Neural cell (in vitro differentiated cells): Measurements from ENCODE around the gene PRKCZ. TPM values are rescaled to one million over a fixed set of nuclear protein-coding genes. Genes with fewer than 3 reads are reported as not detected.

Source experiments
- H2AFZ ChIP-seq: fragments of 200-600, 300-800 bp; sonication (generic), shearing (Covaris generic); 2 replicates; pipeline ENCODE4 v1.6.0; 2014; ENCODE audit warnings: low read depth, mild to moderate bottlenecking, antibody characterized with exemption, low read length, moderate library complexity
- H3F3A ChIP-seq: fragments of 200-600 bp; shearing (Covaris generic); 2 replicates; pipeline ENCODE4 v1.6.1; 2016; ENCODE audit warnings: mild to moderate bottlenecking, moderate library complexity, mixed read lengths, antibody characterized with exemption, low read length; ENCODE audit not compliant: insufficient read depth, poor library complexity, severe bottlenecking
- H3K27ac ChIP-seq: fragments of 200-600, 300-800 bp; sonication (generic), shearing (Covaris generic); 2 replicates; pipeline ENCODE4 v1.5.1; 2014; ENCODE audit warnings: mild to moderate bottlenecking, low read length, moderate library complexity
- H3K27me3 ChIP-seq: fragments of 300-800, 200-600 bp; sonication (generic), shearing (Covaris generic); 2 replicates; pipeline ENCODE4 v1.6.0; 2014; ENCODE audit warnings: mild to moderate bottlenecking, low read depth, low read length, moderate library complexity; ENCODE audit not compliant: insufficient read depth
- H3K36me3 ChIP-seq: fragments of 300-800, 200-600 bp; sonication (generic), shearing (Covaris generic); 2 replicates; pipeline ENCODE4 v1.5.1; 2014; ENCODE audit warnings: mild to moderate bottlenecking, antibody characterized with exemption, low read length, moderate library complexity; ENCODE audit not compliant: insufficient read depth
- H3K4me2 ChIP-seq: fragments of 300-800, 200-600 bp; sonication (generic), shearing (Covaris generic); 2 replicates; pipeline ENCODE4 v1.6.0; 2014; ENCODE audit warnings: mild to moderate bottlenecking, low read length
- H3K4me3 ChIP-seq: fragments of 300-800, 200-600 bp; sonication (generic), shearing (Covaris generic); 2 replicates; pipeline ENCODE4 v1.5.1; 2014; ENCODE audit warnings: mild to moderate bottlenecking, low read length, moderate library complexity
- H3K79me2 ChIP-seq: fragments of 200-600 bp; shearing (Covaris generic); replicated peaks from 2 replicates; pipeline ENCODE4 v1.6.0; 2014; ENCODE audit warnings: mild to moderate bottlenecking, low read length, moderate library complexity; ENCODE audit not compliant: insufficient read depth
- H3K9ac ChIP-seq: fragments of 300-800, 200-600 bp; sonication (generic), shearing (Covaris generic); 2 replicates; pipeline ENCODE4 v1.6.1; 2016; ENCODE audit warnings: mild to moderate bottlenecking, low read length, mixed read lengths
- H3K9me2 ChIP-seq: fragments of 200-600 bp; shearing (Covaris generic); 2 replicates; pipeline ENCODE4 v1.6.1; 2016; ENCODE audit warnings: mild to moderate bottlenecking, low read length, mixed read lengths; ENCODE audit not compliant: insufficient read depth
- H3K9me3 ChIP-seq: fragments of 200-600, 300-800 bp; sonication (generic), shearing (Covaris generic); 2 replicates; pipeline ENCODE4 v1.6.1; 2016; ENCODE audit warnings: mild to moderate bottlenecking, mixed run types, low read length, moderate library complexity, mixed read lengths
- H4K20me1 ChIP-seq: fragments of 200-600 bp; shearing (Covaris generic); 2 replicates; pipeline ENCODE4 v1.6.1; 2016; ENCODE audit warnings: mild to moderate bottlenecking, mixed run types; ENCODE audit not compliant: insufficient read depth
- EP300 ChIP-seq: fragments of 450-650 bp; conservative IDR thresholded peaks from 2 replicates; pipeline ENCODE4 v1.6.1; 2014; ENCODE audit warnings: antibody characterized with exemption, mild to moderate bottlenecking, moderate library complexity; ENCODE audit not compliant: poor library complexity, severe bottlenecking
- EZH2 ChIP-seq: fragments of 200-600, 300-800 bp; shearing (Covaris generic), sonication (generic); IDR thresholded peaks from 2 replicates; pipeline ENCODE4 v1.6.1; 2014; ENCODE audit warnings: antibody characterized with exemption, low read length, borderline replicate concordance, mild to moderate bottlenecking; ENCODE audit not compliant: insufficient read depth, poor library complexity, severe bottlenecking
- MXI1 ChIP-seq: fragments of 450-650 bp; conservative IDR thresholded peaks from 2 replicates; pipeline ENCODE4 v1.6.1; 2014; ENCODE audit warnings: antibody characterized with exemption, mild to moderate bottlenecking; ENCODE audit not compliant: poor library complexity, severe bottlenecking
- POLR2AphosphoS5 ChIP-seq: IDR thresholded peaks from 2 replicates; pipeline ENCODE4 v1.6.1; 2012
- RAD21 ChIP-seq: fragments of 450-650 bp; conservative IDR thresholded peaks from 2 replicates; pipeline ENCODE4 v1.6.1; 2014; ENCODE audit warnings: antibody characterized with exemption, mild to moderate bottlenecking, moderate library complexity
- SMC3 ChIP-seq: fragments of 450-650 bp; conservative IDR thresholded peaks from 2 replicates; pipeline ENCODE4 v1.6.1; 2014; ENCODE audit warnings: antibody characterized with exemption, mild to moderate bottlenecking, moderate library complexity; ENCODE audit not compliant: poor library complexity
- TAF1 ChIP-seq: IDR thresholded peaks from 2 replicates; pipeline ENCODE4 v1.6.1; 2012; ENCODE audit warnings: low read depth
- polyA plus RNA-seq: library from polyadenylated mRNA; depleted of rRNA; stranded (reverse); fragments of >200 nt; gene quantifications from 2 replicates; pipeline ENCODE4 v1.2.3, GENCODE V29; 2014
- TF ChIP-seq, protein P1 (sequence below): fragments of 450-650 bp; IDR thresholded peaks from 2 replicates; pipeline ENCODE4 v1.5.1; 2014; ENCODE audit warnings: antibody characterized with exemption, mild to moderate bottlenecking, moderate library complexity; ENCODE audit not compliant: poor library complexity, severe bottlenecking
- TF ChIP-seq, protein P2 (sequence below): IDR thresholded peaks from 2 replicates; pipeline ENCODE4 v1.6.1; 2012; ENCODE audit warnings: borderline replicate concordance

Gene PRKCZ
- polyA plus RNA-seq, 1 donor from 2014 or later: 54.9 TPM

DNA sequence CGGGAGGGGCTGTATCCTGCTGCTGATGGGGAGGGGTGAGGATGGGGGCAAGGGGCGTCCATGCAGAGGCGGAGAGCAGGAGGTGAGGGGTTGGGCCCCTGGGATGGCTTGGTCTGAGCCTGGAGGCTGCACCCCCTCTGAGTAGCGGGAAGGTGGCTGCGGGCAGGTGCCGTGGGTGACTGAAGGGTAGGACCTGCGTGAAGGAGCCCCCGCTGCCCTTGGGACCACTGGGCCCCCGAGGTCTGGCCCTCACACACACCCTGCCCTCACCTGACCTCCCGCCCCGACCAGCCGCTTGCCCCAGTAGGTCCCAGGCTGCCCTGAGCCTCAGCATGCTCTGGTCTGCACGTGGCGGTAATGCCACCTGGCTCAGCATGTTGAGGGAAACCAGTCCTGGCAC is 165.1 kb downstream of the PRKCZ start:
- Histone ChIP-seq H3K9me2 (no peaks in the 10 kb centered on the region), H3K4me2 (no peak overlapping the region), H3K27ac (no peak overlapping the region), H3K9me3 (no peaks in the 10 kb centered on the region), H2AFZ (no peak overlapping the region), H4K20me1 (no peaks in the 10 kb centered on the region), H3F3A (no peaks in the 10 kb centered on the region), H3K27me3 (no peaks in the 10 kb centered on the region), H3K36me3 (no peaks in the 10 kb centered on the region), H3K4me3 (no peak overlapping the region), H3K9ac (no peak overlapping the region), H3K79me2 (no peaks in the 10 kb centered on the region)
- no peak for TF ChIP-seq SMC3

DNA sequence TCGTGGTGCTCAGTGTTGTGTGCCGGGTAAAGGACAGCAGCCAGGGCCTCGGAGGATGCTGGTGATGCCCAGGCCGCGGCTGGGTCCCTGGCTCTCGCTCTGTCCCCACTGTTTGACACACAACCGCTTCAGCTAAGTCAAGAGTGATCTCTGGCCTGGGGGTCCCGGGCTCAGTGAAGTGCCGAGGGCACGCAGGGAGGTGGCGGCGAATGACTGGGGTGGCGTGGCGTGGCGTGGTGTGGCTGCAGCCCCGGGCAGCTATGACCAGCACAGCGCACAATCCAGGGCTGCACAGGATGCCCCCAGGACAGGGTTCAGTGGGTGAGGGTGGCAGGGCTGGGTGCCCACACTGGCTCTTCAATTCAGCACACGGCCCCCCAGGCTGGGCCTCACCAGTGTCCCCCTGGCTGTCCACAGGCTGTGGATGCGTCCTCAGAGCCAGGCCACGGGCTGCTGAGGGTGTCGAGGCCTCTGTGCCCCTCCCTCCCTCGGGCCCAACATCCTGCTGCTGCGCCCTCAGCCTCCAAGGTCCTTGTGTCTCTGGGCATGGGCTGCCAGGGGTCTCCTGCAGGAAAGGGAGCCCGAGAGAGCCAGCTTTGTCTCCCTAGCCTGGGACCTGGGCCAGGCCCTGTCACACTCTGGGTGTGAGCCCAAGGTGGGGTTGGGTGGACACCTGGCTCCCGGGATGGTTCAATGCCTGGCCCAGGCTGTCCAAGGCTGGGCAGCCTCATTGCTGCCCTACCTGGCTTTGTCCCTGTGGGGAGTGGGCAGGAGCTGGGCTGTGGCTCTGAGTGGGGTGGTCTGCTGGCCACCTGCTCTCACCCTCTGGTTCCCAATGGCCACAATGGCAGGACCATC is 165.9 kb downstream of the PRKCZ start:
- Histone ChIP-seq H3K27me3 (no peaks in the 10 kb centered on the region), H3K4me2 (no peak overlapping the region), H3K36me3 (no peaks in the 10 kb centered on the region), H3K27ac (no peak overlapping the region), H4K20me1 (no peaks in the 10 kb centered on the region), H3K9ac (no peak overlapping the region), H3K9me3 (no peaks in the 10 kb centered on the region), H3K4me3 (no peak overlapping the region), H2AFZ (no peak overlapping the region), H3F3A (no peaks in the 10 kb centered on the region), H3K79me2 (no peaks in the 10 kb centered on the region), H3K9me2 (no peaks in the 10 kb centered on the region)
- TF ChIP-seq MXI1 (no peak), RAD21 (no peak), TAF1 (no peak), EZH2 (no peak), EP300 (no peak), POLR2AphosphoS5 (no peak), SMC3 (no peak)
- TF ChIP-seq, protein P1, sequence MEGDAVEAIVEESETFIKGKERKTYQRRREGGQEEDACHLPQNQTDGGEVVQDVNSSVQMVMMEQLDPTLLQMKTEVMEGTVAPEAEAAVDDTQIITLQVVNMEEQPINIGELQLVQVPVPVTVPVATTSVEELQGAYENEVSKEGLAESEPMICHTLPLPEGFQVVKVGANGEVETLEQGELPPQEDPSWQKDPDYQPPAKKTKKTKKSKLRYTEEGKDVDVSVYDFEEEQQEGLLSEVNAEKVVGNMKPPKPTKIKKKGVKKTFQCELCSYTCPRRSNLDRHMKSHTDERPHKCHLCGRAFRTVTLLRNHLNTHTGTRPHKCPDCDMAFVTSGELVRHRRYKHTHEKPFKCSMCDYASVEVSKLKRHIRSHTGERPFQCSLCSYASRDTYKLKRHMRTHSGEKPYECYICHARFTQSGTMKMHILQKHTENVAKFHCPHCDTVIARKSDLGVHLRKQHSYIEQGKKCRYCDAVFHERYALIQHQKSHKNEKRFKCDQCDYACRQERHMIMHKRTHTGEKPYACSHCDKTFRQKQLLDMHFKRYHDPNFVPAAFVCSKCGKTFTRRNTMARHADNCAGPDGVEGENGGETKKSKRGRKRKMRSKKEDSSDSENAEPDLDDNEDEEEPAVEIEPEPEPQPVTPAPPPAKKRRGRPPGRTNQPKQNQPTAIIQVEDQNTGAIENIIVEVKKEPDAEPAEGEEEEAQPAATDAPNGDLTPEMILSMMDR: no peak
- TF ChIP-seq, protein P2, sequence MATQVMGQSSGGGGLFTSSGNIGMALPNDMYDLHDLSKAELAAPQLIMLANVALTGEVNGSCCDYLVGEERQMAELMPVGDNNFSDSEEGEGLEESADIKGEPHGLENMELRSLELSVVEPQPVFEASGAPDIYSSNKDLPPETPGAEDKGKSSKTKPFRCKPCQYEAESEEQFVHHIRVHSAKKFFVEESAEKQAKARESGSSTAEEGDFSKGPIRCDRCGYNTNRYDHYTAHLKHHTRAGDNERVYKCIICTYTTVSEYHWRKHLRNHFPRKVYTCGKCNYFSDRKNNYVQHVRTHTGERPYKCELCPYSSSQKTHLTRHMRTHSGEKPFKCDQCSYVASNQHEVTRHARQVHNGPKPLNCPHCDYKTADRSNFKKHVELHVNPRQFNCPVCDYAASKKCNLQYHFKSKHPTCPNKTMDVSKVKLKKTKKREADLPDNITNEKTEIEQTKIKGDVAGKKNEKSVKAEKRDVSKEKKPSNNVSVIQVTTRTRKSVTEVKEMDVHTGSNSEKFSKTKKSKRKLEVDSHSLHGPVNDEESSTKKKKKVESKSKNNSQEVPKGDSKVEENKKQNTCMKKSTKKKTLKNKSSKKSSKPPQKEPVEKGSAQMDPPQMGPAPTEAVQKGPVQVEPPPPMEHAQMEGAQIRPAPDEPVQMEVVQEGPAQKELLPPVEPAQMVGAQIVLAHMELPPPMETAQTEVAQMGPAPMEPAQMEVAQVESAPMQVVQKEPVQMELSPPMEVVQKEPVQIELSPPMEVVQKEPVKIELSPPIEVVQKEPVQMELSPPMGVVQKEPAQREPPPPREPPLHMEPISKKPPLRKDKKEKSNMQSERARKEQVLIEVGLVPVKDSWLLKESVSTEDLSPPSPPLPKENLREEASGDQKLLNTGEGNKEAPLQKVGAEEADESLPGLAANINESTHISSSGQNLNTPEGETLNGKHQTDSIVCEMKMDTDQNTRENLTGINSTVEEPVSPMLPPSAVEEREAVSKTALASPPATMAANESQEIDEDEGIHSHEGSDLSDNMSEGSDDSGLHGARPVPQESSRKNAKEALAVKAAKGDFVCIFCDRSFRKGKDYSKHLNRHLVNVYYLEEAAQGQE: no peak

DNA sequence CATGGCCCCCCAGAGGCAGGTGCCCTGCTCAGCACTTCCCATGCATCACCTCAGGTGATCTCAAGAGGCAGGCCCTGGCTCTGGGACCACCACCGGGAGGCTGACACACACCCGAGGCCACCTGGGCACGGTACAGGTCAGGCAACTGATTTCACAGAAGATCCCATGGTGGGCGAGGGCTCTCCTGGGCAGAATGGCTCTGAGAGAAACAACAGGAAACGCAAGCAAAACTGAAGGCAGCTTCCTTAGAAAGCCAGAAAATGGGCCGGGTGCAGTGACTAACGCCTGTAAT is 166.5 kb downstream of the PRKCZ start:
- H3K9me3 ChIP-seq: no peaks in the 10 kb centered on the region
- no peaks in the 10 kb centered on the region for H3K27me3 ChIP-seq
- no peaks in the 10 kb centered on the region for H3F3A ChIP-seq
- no peaks in the 10 kb centered on the region for H3K79me2 ChIP-seq
- no peak overlapping the region for H3K4me2 ChIP-seq
- H3K9ac ChIP-seq: no peak overlapping the region
- H2AFZ ChIP-seq: no peak overlapping the region
- H3K36me3 ChIP-seq: no peaks in the 10 kb centered on the region
- H3K4me3 ChIP-seq: no peak overlapping the region
- TF ChIP-seq MXI1 (no peak), EZH2 (no peak), TAF1 (no peak), SMC3 (no peak), RAD21 (no peak), POLR2AphosphoS5 (no peak), EP300 (no peak)
- TF ChIP-seq, protein P1: no peak
- TF ChIP-seq, protein P2: no peak
- H3K9me2 ChIP-seq: no peaks in the 10 kb centered on the region
- H3K27ac ChIP-seq: no peak overlapping the region
- no peaks in the 10 kb centered on the region for H4K20me1 ChIP-seq
